Measurements from ENCODE around the gene FAM47E.
A peak's percentile ranks its signal among the peaks of the same experiment; 100 is the strongest.

FAM47E gene

DNA sequence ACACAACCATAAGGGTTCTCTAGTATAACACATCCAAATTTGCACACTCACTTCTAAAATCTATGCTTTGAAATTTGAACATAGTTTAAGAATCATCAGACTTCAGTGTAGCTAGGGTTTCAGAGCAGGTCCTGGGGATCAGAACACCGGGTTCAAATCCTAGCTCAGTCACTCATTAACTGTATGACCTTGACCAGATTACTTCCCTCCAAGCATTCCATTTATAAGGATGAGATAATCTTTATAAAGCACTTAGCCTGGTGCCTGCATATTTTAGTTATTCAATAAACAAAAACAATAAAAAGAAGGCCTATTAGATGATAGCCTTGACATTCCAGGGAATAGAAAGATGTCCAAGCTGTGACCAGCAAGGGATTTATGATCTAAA lies 50.2 kb downstream of the FAM47E start:
- no peak for TF ChIP-seq FOXM1 (IDR thresholded peaks at IDR 0.05; ENCODE audit: borderline replicate concordance, low read depth)
- no peak for TF ChIP-seq EP300 (IDR thresholded peaks at IDR 0.05; ENCODE audit: borderline replicate concordance)
- TF ChIP-seq NFIC (IDR thresholded peaks at IDR 0.05): no peak
- TF ChIP-seq, protein P1, sequence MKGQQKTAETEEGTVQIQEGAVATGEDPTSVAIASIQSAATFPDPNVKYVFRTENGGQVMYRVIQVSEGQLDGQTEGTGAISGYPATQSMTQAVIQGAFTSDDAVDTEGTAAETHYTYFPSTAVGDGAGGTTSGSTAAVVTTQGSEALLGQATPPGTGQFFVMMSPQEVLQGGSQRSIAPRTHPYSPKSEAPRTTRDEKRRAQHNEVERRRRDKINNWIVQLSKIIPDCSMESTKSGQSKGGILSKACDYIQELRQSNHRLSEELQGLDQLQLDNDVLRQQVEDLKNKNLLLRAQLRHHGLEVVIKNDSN (IDR thresholded peaks at IDR 0.05): no peak
- no peak for TF ChIP-seq ZBTB7A (IDR thresholded peaks at IDR 0.05; ENCODE audit: low read depth)
- no peak for TF ChIP-seq CEBPB (IDR thresholded peaks at IDR 0.05)

DNA sequence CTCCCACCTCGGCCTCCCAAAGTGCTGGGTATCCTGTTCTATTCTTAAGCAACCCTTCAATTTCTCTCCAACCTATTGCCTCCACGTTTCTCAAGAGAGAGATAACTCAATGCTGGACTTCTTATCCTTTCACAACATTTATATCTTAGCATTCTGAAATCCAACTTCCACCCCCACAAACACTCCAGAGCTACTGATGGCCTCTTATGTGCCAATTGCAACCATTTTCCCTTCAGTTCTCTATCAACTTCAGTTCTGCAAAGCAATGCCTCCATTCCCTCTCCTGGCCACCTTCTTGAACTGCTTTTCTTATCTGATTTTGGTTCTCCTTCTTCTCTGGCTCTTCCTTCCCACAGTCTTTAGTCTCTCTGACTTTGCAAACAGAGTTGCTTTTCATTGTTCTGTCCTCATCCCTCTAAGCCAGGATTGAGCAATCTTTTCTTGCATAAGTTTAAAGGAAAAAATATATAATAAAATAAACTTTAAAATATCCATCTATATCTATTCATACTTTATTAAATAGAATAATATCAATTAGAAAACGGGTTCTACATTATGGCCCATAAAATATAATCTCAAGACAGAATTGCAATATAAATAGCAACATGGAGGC lies 51.4 kb downstream of the FAM47E start:
- TF ChIP-seq CREB1 (IDR thresholded peaks at IDR 0.05; ENCODE audit: low read depth) (no peak), EP300 (IDR thresholded peaks at IDR 0.05; ENCODE audit: borderline replicate concordance) (no peak), TEAD4 (IDR thresholded peaks at IDR 0.05) (no peak), TAF1 (IDR thresholded peaks at IDR 0.05; ENCODE audit: low read depth) (no peak), FOXM1 (IDR thresholded peaks at IDR 0.05; ENCODE audit: borderline replicate concordance, low read depth) (no peak), ZBTB7A (IDR thresholded peaks at IDR 0.05; ENCODE audit: low read depth) (no peak), EGR1 (IDR thresholded peaks at IDR 0.05) (no peak), TCF12 (IDR thresholded peaks at IDR 0.05; ENCODE audit: low read depth) (no peak), YY1 (IDR thresholded peaks at IDR 0.05; ENCODE audit: low read depth) (no peak), CEBPB (IDR thresholded peaks at IDR 0.05) (no peak), RAD21 (IDR thresholded peaks at IDR 0.05; ENCODE audit: low read depth) (no peak), NFIC (IDR thresholded peaks at IDR 0.05) (no peak)
- TF ChIP-seq, protein P2, sequence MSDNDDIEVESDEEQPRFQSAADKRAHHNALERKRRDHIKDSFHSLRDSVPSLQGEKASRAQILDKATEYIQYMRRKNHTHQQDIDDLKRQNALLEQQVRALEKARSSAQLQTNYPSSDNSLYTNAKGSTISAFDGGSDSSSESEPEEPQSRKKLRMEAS (IDR thresholded peaks at IDR 0.05): no peak
- TF ChIP-seq, protein P1 (IDR thresholded peaks at IDR 0.05): no peak
- TF ChIP-seq, protein P3, sequence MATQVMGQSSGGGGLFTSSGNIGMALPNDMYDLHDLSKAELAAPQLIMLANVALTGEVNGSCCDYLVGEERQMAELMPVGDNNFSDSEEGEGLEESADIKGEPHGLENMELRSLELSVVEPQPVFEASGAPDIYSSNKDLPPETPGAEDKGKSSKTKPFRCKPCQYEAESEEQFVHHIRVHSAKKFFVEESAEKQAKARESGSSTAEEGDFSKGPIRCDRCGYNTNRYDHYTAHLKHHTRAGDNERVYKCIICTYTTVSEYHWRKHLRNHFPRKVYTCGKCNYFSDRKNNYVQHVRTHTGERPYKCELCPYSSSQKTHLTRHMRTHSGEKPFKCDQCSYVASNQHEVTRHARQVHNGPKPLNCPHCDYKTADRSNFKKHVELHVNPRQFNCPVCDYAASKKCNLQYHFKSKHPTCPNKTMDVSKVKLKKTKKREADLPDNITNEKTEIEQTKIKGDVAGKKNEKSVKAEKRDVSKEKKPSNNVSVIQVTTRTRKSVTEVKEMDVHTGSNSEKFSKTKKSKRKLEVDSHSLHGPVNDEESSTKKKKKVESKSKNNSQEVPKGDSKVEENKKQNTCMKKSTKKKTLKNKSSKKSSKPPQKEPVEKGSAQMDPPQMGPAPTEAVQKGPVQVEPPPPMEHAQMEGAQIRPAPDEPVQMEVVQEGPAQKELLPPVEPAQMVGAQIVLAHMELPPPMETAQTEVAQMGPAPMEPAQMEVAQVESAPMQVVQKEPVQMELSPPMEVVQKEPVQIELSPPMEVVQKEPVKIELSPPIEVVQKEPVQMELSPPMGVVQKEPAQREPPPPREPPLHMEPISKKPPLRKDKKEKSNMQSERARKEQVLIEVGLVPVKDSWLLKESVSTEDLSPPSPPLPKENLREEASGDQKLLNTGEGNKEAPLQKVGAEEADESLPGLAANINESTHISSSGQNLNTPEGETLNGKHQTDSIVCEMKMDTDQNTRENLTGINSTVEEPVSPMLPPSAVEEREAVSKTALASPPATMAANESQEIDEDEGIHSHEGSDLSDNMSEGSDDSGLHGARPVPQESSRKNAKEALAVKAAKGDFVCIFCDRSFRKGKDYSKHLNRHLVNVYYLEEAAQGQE (IDR thresholded peaks at IDR 0.05; ENCODE audit: low read depth): no peak

DNA sequence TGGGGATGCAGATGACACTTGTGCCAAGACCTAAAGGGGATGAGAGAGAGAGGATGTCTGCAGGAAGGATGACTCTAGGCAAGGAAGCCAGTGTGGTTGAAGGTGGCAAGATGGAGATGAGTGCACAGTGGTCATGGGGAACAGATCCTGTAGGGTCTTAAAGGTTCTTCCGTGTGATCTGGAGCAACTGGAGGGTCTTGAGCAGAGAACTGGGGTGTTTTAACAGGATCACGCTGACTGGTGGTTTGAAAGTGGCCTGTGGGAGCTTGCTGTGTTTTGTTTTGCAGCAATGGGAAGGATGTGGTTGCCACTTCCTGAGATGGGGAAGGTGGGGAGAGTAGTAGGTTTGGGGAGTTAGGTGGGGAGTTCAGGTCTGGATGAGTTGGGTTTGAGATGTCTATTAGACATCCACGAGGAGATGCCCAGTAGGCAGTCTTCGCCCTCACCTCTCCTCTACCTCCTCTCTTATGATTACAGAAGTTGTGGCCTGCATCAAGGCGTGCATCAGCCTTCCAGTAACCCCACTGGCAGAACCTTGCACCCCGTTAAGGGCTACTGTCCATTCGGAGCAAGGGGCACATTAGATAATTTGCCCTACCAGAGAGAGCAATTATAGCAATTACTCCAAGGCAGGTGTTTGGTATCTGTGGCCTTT lies 53.6 kb downstream of the FAM47E start:
- TF ChIP-seq, protein P3 (IDR thresholded peaks at IDR 0.05; ENCODE audit: low read depth): no peak
- TF ChIP-seq, protein P1 (IDR thresholded peaks at IDR 0.05): no peak

DNA sequence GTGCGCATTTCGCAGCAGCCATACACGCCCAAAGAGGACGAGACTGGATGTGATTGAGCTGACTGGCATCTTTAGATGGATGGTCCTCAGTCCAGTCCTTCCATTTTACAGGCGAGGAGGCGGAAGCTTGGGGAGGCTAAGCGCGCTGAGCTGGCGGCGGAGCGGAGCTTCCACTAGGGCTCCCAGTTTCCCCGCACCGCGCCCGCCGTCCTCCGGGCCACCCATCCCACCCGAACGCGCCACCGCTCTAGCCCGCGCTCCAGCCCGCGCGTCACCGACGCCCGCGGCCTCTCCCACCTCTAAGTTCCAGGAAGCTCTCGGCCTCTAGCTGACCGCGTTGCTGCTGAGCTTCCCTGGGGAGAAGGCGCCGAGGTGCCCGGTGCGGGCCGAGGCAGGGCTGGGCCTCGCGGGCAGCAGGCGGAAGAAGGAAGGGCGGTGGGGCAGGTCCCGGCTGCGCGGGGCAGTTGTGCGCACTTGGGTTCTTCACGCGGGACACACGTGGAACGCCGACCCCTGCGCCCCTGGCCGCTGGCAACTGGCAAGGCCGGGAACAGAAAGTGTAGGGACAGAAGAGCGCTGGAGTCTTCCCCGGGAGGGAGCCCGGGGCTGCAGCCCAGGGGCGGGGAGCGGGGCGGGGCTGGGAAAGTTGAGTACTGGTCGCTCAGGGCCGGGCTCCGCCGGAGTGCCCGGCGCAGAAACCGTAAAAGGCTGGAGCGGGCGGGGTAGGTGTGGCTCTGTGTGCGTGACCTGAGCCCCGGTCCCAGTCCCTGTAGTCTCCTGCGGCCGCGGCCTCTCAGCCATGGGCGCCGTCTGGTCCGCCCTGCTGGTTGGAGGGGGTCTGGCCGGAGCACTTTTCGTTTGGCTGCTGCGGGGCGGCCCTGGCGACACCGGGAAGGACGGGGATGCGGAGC lies 54.7 kb downstream of the FAM47E start, which contains the start of gene STBD1:
Gene STBD1, plus strand, starts transcription at position 763 of the 911 bp plus-strand sequence. Its CDS starts 37 bp downstream, at position 800.
- TF ChIP-seq, protein P2 (IDR thresholded peaks at IDR 0.05): peak; percentile 88
- TF ChIP-seq ZBTB7A (IDR thresholded peaks at IDR 0.05; ENCODE audit: low read depth) (peak; percentile 87), TAF1 (IDR thresholded peaks at IDR 0.05; ENCODE audit: low read depth) (peak; percentile 54), TCF12 (IDR thresholded peaks at IDR 0.05; ENCODE audit: low read depth) (peak; percentile 33; the same call in 1 of the 2 replicates), FOXM1 (IDR thresholded peaks at IDR 0.05; ENCODE audit: borderline replicate concordance, low read depth) (no peak)
